HG02763 (cell line): ENCODE results near the gene SMARCAD1.
A peak's percentile ranks its signal among the peaks of the same experiment; 100 is the strongest.
"Not testable (repeated sequence)": the region's sequence is repeated elsewhere in the genome, so short reads cannot be mapped to it uniquely, and the experiment has no call there.

ENCODE experiments used
- ATAC-seq: cut with Tn5 transposase; IDR thresholded peaks from one replicate; pipeline ENCODE4 v1.9.1; 2021; ENCODE audit warnings: mild to moderate bottlenecking, moderate library complexity; ENCODE audit not compliant: unreplicated experiment

Gene SMARCAD1

DNA sequence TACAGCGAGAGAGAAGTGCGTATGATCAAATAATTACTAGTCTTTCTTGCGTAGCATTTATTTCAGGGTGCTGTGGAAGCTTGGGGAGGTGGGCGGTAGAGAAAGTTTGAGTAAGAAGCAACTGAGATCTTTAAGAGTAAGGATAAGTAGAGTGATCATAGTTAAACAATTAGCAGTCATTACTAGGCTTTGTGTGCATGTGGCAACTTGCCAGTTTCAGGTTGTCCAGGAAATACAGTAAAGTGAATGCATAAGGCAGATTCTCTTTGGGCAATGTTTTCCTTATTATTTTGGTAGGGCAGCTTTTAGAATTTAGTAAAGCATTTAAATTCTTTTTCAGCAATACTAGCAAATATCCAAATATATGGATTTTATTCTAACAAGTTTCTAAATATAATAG is 78.0 kb downstream of the SMARCAD1 start:
- no peak for ATAC-seq

DNA sequence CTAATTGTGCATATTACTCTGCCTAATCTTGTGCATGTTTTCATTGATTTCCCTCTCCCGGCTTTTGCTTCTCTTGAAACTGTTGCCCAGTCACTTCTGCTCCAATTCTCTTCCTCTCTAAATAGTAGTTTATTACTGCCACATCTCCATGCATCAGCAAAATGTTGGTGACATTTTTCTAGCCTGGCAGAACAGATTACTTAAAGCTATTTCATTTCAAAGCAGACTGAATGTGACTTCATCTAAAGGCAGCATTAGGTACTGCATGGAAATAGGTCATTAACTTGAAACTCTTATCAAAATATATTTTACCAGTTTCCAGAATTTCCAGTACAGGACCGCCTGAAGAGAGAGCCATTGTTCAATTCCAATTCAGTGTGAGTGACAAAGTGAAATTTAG is 82.6 kb downstream of the SMARCAD1 start:
- ATAC-seq, result no peak

DNA sequence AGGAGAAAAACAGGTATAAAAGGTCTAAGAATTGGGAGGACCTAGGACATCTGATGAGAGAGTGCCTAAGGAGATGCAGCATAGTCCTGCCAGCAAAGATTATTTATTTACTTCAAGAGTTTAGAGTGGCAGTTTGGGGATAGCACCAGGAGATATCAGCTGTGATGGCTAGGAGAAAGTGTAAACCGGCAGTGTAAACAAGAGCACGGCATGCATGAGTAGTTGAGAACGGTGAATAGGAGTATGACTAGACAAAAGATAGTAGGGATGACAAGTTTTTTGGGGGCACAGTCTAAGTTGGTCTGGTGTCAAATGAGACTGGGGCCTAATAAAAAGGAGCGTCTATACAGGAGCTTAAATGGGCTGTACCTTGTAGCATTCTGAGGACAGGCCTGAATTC is 86.3 kb downstream of the SMARCAD1 start:
- not testable (repeated sequence) for ATAC-seq

DNA sequence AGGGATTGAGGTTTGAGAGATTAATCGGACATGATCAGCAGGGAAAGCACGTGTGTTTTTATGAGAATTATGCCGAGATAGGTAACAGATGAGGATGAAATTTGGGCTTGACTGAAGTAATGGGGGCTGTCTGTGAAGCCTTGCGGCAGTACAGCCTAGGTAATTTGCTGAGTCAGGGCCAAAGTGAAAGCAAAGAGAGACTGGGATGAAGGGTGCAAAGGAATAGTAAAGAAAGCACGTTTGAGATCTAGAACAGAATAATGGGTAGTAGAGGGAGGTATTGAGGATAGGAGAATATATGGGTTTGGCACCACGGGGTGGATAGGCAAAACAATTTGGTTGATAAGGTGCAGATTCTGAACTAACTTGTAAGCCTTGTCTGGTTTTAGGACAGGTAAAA is 87.8 kb downstream of the SMARCAD1 start:
- not testable (repeated sequence) for ATAC-seq

DNA sequence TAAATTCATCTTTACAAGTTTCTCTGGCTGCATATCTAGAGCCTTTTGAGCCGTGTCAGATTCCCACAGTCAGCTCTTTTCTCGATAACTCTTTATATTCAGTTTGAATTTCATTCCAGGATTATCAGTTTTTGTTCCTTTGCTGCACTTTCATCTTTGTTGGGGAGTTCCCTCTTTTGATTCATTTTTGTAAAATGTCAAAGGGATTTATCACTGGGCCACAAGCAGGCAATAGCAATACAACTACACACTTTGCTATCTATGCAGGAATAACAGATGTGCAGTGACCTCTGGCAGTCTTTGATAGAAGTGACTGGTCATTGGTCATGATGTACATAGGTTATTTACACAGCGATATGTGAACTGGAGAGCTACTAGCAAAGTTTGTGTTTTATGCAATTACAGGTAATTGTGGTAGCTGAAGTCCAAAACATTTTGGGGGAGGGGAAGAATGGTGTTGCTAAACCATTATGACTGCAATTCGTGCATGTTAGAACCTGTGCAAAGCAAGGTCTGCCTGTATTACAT is 91.1 kb downstream of the SMARCAD1 start:
- no peak for ATAC-seq

DNA sequence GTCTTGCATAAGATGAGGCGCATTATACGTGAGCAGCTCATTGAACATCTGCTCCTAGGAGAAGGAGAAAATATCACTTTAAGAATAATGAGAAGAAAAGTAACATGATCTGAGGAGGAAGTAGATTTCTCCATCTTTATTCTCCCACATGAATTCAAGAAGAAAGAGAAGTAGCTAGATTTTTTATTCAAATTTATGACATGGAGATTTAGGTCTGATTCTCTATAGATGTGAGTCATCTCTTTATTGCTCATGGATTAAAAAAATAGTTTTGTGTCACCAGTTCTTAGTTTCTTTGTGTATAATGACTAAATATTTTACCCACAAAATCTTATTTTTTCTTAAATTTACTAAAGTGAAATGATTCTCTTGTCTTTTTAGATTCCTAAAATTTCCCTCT is 94.5 kb downstream of the SMARCAD1 start:
- no peak for ATAC-seq

DNA sequence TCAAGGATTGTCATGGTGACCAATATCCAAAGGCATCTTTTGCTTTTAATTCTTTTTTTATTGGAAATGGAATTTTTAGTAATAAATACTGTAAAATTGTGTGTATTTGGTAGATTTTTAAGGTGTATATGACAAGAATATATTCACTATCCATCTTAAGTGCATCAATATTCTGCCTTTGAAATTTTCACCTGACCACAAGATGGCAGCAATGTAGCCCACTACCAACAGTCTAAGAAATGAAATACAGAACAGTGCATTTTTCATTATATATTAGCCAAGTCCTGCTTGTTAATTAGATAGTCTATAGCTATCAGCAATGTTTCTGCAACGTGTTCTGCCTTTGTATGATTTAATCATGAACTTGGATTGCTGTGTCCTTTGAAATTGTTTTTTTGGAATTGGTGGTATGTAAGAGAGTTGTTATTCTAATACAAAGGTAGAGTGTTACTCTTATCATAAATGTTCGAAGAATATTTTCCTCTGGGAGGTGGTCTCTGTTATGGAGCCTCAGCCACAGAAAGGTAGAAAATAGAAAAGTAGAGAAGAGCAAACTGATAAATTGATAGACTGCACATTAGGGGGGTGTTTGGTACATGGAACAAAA is 96.8 kb downstream of the SMARCAD1 start:
- ATAC-seq, result no peak

DNA sequence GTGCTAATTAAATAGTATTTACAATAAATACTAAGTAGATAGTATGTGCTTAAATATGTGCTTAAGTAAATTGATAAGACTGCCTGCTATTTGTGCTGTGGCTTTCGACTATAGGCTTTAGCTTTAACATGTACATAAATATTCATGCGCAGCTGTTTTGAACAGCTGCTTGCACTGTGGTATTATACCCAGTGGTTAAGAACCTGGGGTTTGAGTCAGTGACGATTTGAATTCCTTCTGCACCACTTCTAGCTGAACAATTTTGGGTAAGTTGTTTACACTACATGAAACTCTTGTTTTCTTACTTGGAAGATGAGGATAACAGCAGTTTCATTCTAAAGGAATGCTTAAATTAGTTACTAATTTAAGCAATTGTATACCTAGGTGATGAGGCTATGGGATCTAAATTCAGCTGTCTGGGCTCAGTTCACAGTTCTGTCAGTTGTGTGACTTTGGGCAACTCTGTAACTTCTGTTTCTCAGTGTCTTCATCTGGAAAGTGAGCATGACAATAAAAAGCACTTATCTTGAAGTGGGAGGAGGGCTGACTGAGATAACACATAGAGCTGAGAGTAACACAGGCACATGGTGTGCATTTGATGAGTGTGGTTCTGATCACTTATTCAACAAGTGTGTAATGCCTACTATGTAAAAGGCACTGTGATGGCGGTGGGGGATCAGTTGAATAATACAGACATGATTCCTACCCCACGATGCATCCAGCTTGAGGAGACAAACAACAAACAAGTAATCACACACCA is 98.0 kb downstream of the SMARCAD1 start:
- no peak for ATAC-seq

DNA sequence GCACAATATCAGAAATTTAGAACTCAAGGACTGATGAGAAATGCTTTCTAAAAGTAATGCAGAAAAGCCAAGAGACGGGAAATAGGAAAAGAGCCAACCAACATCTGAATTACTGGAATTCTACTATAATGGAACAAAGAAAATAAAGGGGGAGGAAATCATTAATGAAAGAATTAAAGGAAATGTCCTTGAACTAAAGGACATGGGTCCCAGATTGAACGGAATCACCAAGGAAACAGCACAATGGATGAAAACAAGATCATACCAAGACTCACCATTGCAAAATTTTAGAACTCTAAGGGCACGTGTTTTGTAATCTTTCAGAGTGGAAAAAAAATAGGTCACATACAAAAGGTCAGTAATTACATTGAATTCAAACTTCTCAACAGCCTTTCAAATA is 99.0 kb downstream of the SMARCAD1 start:
- ATAC-seq, result no peak

DNA sequence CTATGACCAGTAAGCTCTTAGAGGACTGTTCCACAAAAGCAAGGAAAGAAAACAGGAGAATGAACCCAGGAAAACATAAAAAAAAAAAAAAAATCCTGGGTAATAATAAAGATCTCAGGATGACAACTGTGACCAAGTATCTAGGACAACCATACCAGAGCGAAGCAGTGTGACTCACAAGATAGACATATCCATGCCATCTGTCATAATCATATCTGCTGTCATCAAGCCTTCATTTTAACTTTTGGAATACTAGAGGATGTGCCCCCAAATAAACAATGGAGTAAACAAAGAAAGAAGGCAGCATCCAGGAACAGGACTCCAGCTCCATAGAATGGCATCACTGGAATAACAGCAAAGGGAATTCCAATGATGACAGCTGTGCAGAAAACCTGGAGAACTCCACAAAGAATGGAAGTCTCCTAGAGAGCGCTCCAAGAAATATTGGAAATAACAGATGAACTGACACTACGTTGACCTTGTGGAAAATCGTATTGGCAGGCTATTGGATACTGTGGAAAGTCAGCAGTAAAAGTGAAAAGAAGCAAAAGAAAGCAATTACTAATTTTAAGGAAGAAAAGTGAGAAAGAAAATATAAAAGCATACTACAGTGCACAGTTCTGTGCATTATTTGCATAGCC is 99.7 kb downstream of the SMARCAD1 start:
- ATAC-seq, result no peak

DNA sequence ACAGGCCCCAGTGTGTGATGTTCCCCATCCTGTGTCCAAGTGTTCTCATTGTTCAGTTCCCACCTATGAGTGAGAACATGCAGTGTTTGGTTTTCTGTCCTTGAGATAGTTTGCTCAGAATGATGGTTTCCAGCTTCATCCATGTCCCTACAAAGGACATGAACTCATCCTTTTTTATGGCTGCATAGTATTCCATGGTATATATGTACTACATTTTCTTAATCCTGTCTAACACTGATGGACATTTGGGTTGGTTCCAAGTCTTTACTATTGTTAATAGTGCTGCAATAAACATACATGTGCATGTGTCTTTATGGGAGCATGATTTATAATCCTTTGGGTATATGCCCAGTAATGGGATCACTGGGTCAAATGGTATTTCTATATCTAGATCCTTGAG is 112.3 kb downstream of the SMARCAD1 start:
- not testable (repeated sequence) for ATAC-seq

DNA sequence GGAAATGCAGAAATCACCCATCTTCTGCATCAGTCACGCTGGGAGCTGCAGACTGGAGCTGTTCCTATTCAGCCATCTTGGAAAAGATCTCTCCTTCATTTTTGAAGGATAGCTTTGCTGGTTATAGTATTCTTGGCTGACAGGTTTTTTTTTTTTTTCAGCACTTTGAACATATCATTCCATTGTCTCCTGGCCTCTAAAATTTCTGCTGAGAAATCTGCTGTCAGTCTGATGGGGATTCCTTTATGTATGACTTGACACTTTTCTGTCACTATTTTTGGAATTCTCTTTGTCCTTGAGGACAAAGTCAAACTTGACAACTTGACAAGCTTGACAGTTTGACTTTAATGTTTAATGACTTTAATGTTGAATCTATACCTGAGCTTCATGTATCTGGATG is 118.2 kb downstream of the SMARCAD1 start:
- no peak for ATAC-seq

DNA sequence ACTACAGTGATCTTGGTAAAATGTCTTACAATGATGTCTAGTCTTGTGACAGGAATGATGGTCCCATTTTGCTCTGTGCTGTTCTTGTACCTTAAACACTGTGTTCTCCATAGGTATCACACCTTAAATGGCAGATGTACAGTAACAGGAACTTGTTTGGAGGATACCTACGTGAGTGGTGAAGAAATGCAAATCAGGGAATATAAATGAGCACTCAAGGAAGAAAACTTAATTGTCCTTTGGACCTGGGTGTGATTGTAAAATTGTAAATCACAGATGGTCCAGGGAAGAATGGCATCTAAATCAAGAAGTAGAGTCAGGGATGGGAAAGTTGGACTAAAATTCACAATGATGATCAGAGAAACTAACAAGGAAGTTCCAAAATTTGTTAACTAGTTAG is 122.3 kb downstream of the SMARCAD1 start:
- ATAC-seq, result no peak

DNA sequence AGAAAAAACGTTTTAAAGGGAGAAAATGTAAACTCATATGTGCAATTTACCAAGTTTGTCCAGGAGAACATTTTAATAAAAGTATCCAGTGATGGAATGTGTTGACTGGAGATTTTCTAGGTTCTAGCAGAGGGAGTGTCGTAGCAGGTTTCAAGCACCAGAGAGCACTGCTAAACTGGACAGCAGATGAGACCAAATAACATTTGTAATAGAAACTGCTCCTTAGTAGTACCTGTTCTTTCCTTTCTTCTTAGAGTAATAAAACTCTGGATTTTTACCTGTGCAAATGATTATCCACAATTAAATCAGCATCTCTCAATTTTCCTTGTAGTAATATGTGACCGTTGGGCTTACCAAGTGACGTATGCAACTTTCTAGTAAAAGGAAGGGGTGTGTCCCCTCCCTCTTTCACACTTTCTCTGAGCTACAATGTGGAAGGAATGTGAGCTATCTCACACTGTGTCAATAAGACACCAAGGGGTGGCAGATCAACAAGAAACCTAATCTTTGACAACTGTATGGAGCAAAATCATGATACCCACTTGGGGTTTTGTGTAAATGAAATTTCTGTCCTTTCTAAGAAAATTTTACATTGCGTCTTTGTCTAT is 125.4 kb downstream of the SMARCAD1 start:
- ATAC-seq, result no peak

DNA sequence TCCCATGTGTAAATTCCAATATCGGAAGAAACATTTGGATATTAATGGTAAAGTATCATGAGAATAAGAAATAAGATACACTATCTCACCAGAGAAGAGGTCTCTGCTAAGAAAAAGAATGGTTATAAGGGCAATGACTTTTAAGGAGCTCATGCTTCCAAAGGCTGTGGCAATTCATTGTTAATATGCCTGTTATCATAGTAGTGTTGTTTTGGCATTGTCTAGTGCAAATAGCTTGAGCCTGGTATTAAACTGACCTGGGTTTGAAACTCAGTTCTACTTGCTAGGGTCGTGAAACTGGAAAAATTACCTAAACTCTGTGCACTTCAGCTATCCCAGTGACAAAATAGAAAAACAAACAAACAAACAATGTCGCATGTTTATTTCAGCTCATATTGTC is 126.2 kb downstream of the SMARCAD1 start:
- no peak for ATAC-seq

DNA sequence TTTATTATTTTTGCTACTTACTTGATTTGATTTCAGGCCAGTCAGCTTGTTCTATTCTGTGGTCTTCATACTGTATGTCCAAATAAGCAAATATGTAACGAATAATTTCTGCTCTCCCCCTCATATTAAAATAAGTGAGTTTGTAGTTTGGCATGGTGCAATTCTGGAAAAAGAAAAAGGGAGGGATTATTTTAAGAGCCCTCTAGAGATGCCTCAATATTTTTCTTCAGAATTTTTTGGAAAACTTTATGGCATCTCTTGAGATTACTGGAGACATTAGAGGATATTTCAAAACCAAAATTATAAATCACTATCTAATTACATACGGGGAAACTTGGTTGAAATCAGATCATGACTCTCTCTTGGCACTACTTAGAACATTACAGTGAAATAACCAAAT is 126.8 kb downstream of the SMARCAD1 start:
- ATAC-seq, result no peak

DNA sequence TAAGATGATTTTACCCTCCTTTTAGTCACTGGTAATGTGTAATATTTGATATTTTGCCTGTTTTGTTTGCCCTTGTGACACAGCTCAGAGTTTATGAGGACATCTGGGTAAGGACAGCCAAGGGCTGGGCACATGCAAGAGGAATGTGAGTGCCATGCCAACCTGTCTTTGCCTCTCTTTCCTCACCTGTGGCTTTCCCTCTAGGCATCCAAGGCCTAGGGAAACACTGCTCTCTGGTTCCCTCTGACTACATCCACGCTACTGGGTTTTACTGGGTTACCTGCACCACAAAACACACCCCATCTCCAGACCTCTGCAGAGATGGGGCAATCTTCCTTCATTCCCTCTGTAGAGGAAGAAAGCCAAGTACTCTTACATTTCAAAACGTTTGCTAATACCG is 127.3 kb downstream of the SMARCAD1 start:
- no peak for ATAC-seq

DNA sequence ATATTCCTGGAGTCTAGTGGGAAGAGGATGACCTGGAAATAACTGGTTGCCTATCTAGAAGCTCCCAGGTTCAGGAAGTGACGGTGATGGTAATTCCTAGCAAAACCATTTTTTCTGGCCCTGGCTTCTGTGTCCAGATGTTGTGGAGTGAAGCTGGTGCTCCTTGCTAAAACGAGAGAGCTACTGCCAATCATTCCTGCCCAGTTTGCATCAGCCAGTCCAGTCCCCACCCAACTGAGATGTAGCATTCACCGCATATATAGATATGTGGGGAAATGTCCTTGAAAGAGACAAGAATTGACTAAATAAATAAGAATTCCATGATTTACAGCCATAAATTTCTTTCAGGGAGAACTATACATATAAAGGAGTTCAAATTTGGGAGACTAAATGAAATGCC is 128.6 kb downstream of the SMARCAD1 start:
- no peak for ATAC-seq

DNA sequence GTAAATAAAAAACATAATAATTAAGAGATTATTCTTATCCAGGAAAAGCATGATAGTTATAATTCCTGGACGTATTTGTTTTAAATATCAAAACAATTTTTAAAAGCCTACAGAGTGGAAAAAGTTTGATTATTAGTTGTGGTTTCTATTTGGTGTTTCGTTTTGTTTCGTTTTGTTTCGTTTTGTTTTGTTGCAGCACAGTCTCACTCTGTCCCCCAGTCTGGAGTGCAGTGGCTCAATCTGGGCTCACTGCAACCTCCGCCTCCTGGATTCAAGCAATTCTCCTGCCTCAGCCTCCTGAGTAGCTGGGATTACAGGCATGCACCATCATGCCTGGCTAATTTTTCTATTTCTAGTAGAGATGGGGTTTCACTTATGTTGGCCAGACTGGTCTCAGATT is 129.1 kb downstream of the SMARCAD1 start:
- not testable (repeated sequence) for ATAC-seq

DNA sequence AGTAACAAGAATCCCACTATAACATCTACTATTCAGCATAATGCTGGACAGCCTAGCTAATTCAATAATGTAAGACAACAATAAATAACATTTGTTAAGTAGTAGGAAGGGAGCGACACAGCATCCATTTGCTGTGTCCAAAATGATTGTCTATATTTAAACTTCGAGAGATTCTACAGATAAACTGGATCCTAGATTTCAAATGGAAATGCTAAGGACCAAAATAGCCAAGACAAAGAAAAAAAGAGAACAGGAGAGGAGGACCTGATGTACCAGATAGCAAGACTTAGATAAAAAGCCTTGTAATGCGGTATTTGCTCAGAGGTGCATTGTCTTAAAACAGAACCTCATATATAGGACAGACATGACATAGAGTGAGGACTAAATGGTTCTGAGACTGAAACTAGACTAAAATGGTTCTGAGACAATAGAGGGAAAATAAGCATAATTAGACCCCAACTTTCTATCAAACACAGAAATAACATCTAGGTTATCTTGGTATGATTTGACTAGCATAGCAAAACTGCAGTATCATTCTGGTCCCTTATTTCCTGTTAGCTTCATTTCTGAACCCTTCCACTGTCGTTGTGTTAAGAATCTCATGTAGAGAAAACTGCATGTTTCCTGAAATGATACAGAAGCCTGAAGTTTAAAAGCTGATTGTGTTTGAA is 131.2 kb downstream of the SMARCAD1 start:
- peak; percentile 55 for ATAC-seq

DNA sequence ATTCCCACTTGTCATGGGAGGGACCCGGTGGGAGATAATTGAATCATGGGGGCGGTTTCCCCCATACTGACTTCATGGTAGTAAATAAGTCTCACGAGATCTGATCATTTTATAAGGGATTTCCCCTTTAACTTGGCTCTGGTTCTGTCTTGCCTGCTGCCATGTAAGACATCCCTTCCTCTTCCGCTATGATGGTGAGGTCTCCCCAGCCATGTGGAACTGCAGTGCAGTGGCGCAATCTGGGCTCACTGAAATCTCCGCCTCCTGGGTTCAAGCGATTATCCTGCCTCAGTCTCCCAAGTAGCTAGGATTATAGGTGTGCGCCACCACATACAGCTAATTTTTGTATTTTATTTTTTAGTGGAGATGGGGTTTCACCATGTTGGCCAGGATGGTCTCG is 132.1 kb downstream of the SMARCAD1 start:
- ATAC-seq, result no peak
